ENCODE results near the gene TMEM233.

The TMEM233 gene

GRCh38 chr12:119589634-119590033, 3.9 kb upstream of the TMEM233 start:
- Histone ChIP-seq H3F3A (ENCODE audit: control insufficient read depth, insufficient read depth) (peaks cover 4% of the 10 kb centered on the region; the same call in 1 of the 2 replicates), H3K79me2 (ENCODE audit: control insufficient read depth, low read length) (no peaks in the 10 kb centered on the region), H3K9me2 (replicated peaks; ENCODE audit: control insufficient read depth, low read length) (no peaks in the 10 kb centered on the region), H3K4me2 (ENCODE audit: low read length) (peak overlapping the region; percentile 66; the same call in 1 of the 2 replicates), H3K36me3 (ENCODE audit: control insufficient read depth, low read length) (no peaks in the 10 kb centered on the region), H3K4me1 (ENCODE audit: control insufficient read depth, low read length) (peaks cover 33% of the 10 kb centered on the region), H3K27me3 (ENCODE audit: control insufficient read depth, low read length) (peaks cover 9% of the 10 kb centered on the region), H3K27ac (ENCODE audit: low read depth, low read length) (peak overlapping the region; percentile 54), H3K9me3 (ENCODE audit: control insufficient read depth, insufficient read depth, low read length) (no peaks in the 10 kb centered on the region), H4K20me1 (ENCODE audit: control insufficient read depth, insufficient read depth, low read depth, low read length) (no peaks in the 10 kb centered on the region), H3K4me3 (ENCODE audit: low read length) (no peak overlapping the region)
- TF ChIP-seq EZH2phosphoT487 (IDR thresholded peaks at IDR 0.05; ENCODE audit: borderline replicate concordance, low read length), result no peak
- TF ChIP-seq CTCF (IDR thresholded peaks at IDR 0.05; ENCODE audit: low read depth, low read length, poor library complexity, severe bottlenecking), result no peak

GRCh38 chr12:119592232-119592631, 1.3 kb upstream of the TMEM233 start:
- Histone ChIP-seq H4K20me1 (ENCODE audit: control insufficient read depth, insufficient read depth, low read depth, low read length) (no peaks in the 10 kb centered on the region), H3K4me2 (ENCODE audit: low read length) (no peak overlapping the region), H3K4me1 (ENCODE audit: control insufficient read depth, low read length) (peaks cover 42% of the 10 kb centered on the region), H3K36me3 (ENCODE audit: control insufficient read depth, low read length) (no peaks in the 10 kb centered on the region), H3K79me2 (ENCODE audit: control insufficient read depth, low read length) (no peaks in the 10 kb centered on the region), H3K4me3 (ENCODE audit: low read length) (no peak overlapping the region), H3K9me2 (replicated peaks; ENCODE audit: control insufficient read depth, low read length) (no peaks in the 10 kb centered on the region), H3K27ac (ENCODE audit: low read depth, low read length) (no peak overlapping the region), H3K27me3 (ENCODE audit: control insufficient read depth, low read length) (peaks cover 29% of the 10 kb centered on the region), H3K9me3 (ENCODE audit: control insufficient read depth, insufficient read depth, low read length) (no peaks in the 10 kb centered on the region), H3F3A (ENCODE audit: control insufficient read depth, insufficient read depth) (peaks cover 4% of the 10 kb centered on the region; the same call in 1 of the 2 replicates)
- no peak for TF ChIP-seq EZH2phosphoT487 (IDR thresholded peaks at IDR 0.05; ENCODE audit: borderline replicate concordance, low read length)

DNA sequence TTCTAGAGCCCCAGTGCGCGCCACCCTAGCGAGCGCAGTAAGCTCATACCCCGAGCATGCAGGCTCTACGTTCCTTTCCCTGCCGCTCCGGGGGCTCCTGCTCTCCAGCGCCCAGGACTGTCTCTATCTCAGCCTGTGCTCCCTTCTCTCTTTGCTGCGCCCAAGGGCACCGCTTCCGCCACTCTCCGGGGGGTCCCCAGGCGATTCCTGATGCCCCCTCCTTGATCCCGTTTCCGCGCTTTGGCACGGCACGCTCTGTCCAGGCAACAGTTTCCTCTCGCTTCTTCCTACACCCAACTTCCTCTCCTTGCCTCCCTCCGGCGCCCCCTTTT, 791 bp downstream of the TMEM233 start:
- H3K4me2 ChIP-seq (ENCODE audit: low read length), result no peak overlapping the region
- no peak overlapping the region for H3K27ac ChIP-seq (ENCODE audit: low read depth, low read length)
- H3K27me3 ChIP-seq (ENCODE audit: control insufficient read depth, low read length), result peaks cover 42% of the 10 kb centered on the region
- no peaks in the 10 kb centered on the region for H3K9me2 ChIP-seq (replicated peaks; ENCODE audit: control insufficient read depth, low read length)
- H3K9me3 ChIP-seq (ENCODE audit: control insufficient read depth, insufficient read depth, low read length), result no peaks in the 10 kb centered on the region
- TF ChIP-seq CTCF (IDR thresholded peaks at IDR 0.05; ENCODE audit: low read depth, low read length, poor library complexity, severe bottlenecking) (no peak), EZH2phosphoT487 (IDR thresholded peaks at IDR 0.05; ENCODE audit: borderline replicate concordance, low read length) (no peak)
- no peaks in the 10 kb centered on the region for H4K20me1 ChIP-seq (ENCODE audit: control insufficient read depth, insufficient read depth, low read depth, low read length)
- H3K4me3 ChIP-seq (ENCODE audit: low read length), result no peak overlapping the region
- no peaks in the 10 kb centered on the region for H3F3A ChIP-seq (ENCODE audit: control insufficient read depth, insufficient read depth)
- no peaks in the 10 kb centered on the region for H3K79me2 ChIP-seq (ENCODE audit: control insufficient read depth, low read length)
- no peaks in the 10 kb centered on the region for H3K36me3 ChIP-seq (ENCODE audit: control insufficient read depth, low read length)
- peaks cover 20% of the 10 kb centered on the region for H3K4me1 ChIP-seq (ENCODE audit: control insufficient read depth, low read length)

DNA sequence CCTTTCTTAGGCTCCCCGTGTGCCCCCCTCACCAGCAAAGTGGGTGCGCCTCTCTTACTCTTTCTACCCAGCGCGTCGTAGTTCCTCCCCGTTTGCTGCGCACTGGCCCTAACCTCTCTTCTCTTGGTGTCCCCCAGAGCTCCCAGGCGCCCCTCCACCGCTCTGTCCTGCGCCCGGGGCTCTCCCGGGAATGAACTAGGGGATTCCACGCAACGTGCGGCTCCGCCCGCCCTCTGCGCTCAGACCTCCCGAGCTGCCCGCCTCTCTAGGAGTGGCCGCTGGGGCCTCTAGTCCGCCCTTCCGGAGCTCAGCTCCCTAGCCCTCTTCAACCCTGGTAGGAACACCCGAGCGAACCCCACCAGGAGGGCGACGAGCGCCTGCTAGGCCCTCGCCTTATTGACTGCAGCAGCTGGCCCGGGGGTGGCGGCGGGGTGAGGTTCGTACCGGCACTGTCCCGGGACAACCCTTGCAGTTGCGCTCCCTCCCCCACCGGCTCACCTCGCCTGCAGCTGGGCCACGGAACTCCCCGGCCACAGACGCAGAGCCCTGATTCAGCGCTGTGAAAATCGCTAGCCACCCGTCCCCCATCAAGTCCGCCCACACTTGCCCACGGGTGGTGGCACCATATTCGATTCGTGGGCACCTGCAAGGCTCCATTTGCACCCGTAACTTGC, 1.3 kb downstream of the TMEM233 start:
- no peak for TF ChIP-seq EZH2phosphoT487 (IDR thresholded peaks at IDR 0.05; ENCODE audit: borderline replicate concordance, low read length)
- no peak for TF ChIP-seq CTCF (IDR thresholded peaks at IDR 0.05; ENCODE audit: low read depth, low read length, poor library complexity, severe bottlenecking)
- Histone ChIP-seq H3F3A (ENCODE audit: control insufficient read depth, insufficient read depth) (no peaks in the 10 kb centered on the region), H3K27me3 (ENCODE audit: control insufficient read depth, low read length) (peaks cover 42% of the 10 kb centered on the region), H3K36me3 (ENCODE audit: control insufficient read depth, low read length) (no peaks in the 10 kb centered on the region), H3K79me2 (ENCODE audit: control insufficient read depth, low read length) (no peaks in the 10 kb centered on the region), H3K27ac (ENCODE audit: low read depth, low read length) (no peak overlapping the region), H3K9me3 (ENCODE audit: control insufficient read depth, insufficient read depth, low read length) (no peaks in the 10 kb centered on the region), H3K9me2 (replicated peaks; ENCODE audit: control insufficient read depth, low read length) (no peaks in the 10 kb centered on the region), H4K20me1 (ENCODE audit: control insufficient read depth, insufficient read depth, low read depth, low read length) (no peaks in the 10 kb centered on the region), H3K4me3 (ENCODE audit: low read length) (no peak overlapping the region), H3K4me1 (ENCODE audit: control insufficient read depth, low read length) (peaks cover 17% of the 10 kb centered on the region), H3K4me2 (ENCODE audit: low read length) (peak overlapping the region; percentile 40; the same call in 1 of the 2 replicates)

Measured in DOHH2 (cell line).